Fibroblast of mammary gland (primary cell): ENCODE measurements around the gene SLC34A1.

Experiments
- DNase-seq: peaks from one replicate; pipeline ENCODE4 v3.0.0-alpha.2; 2010; ENCODE audit warnings: low read depth
- H3K4me3 ChIP-seq: 2 replicates; pipeline ENCODE4 v1.5.1; 2011; ENCODE audit warnings: low read depth, mild to moderate bottlenecking, low read length, moderate library complexity; ENCODE audit not compliant: control insufficient read depth
- CTCF ChIP-seq: conservative IDR thresholded peaks from 2 replicates; pipeline ENCODE4 v1.5.1; 2011; ENCODE audit warnings: low read depth, low read length, inconsistent platforms; ENCODE audit not compliant: control insufficient read depth, insufficient read depth

Gene SLC34A1

GRCh38 chr5:177432143-177432838 lies 48.1 kb downstream of the SLC34A1 start:
- no peak for DNase-seq
- no peak overlapping the region for H3K4me3 ChIP-seq
- no peak for TF ChIP-seq CTCF

GRCh38 chr5:177432839-177433657 lies 48.8 kb downstream of the SLC34A1 start:
- no peak overlapping the region for H3K4me3 ChIP-seq
- no peak for DNase-seq

GRCh38 chr5:177433658-177434217 lies 49.5 kb downstream of the SLC34A1 start:
- TF ChIP-seq CTCF = no peak
- no peak for DNase-seq
- no peak overlapping the region for H3K4me3 ChIP-seq

More at GRCh38 chr5:177432839-177433657, 48.8 kb downstream of the SLC34A1 start:
- TF ChIP-seq CTCF = no peak

- DNase-seq = peak; percentile 28
- TF ChIP-seq CTCF = no peak
- H3K4me3 ChIP-seq = no peak overlapping the region
Measured at GRCh38 chr5:177434437-177434836, 50.2 kb downstream of the SLC34A1 start.

GRCh38 chr5:177434942-177435738 lies 50.9 kb downstream of the SLC34A1 start:
- DNase-seq = no peak
- no peak for TF ChIP-seq CTCF
- H3K4me3 ChIP-seq = no peak overlapping the region

- no peak for DNase-seq
- no peak for TF ChIP-seq CTCF
- H3K4me3 ChIP-seq = no peak overlapping the region
Measured at GRCh38 chr5:177435847-177436536, 51.8 kb downstream of the SLC34A1 start.
